Globus pallidus (tissue), 1 donor: Measurements from ENCODE around the gene KCNA3.
"Not testable (repeated sequence)": the region's sequence is repeated elsewhere in the genome, so short reads cannot be mapped to it uniquely, and the experiment has no call there.

Experiments used
- DNase-seq: peaks from one replicate; pipeline ENCODE4 v3.0.0-alpha.2; 2015; ENCODE audit warnings: low spot score

The KCNA3 gene

GRCh38 chr1:110680036-110680735 is 5.4 kb upstream of the KCNA3 start:
- no peak for DNase-seq

GRCh38 chr1:110677526-110677925 is 2.8 kb upstream of the KCNA3 start:
- no peak for DNase-seq

- DNase-seq, result no peak
Measured at GRCh38 chr1:110676970-110677369, 2.2 kb upstream of the KCNA3 start.

GRCh38 chr1:110675060-110675791 is 486 bp upstream of the KCNA3 start:
- no peak for DNase-seq

GRCh38 chr1:110673805-110674336 is 869 bp downstream of the KCNA3 start:
- DNase-seq, result no peak

GRCh38 chr1:110673197-110673701 is 1.5 kb downstream of the KCNA3 start:
- no peak for DNase-seq

- no peak for DNase-seq
Measured at GRCh38 chr1:110672753-110673108, 2.0 kb downstream of the KCNA3 start.

GRCh38 chr1:110672001-110672752 is 2.6 kb downstream of the KCNA3 start:
- no peak for DNase-seq

GRCh38 chr1:110671361-110671760 is 3.4 kb downstream of the KCNA3 start:
- DNase-seq, result no peak

- DNase-seq, result no peak
Measured at GRCh38 chr1:110668549-110668948, 6.2 kb downstream of the KCNA3 start.

GRCh38 chr1:110667776-110668175 is 7.0 kb downstream of the KCNA3 start:
- DNase-seq, result no peak

GRCh38 chr1:110663241-110663640 is 11.5 kb downstream of the KCNA3 start:
- DNase-seq, result no peak

GRCh38 chr1:110659559-110659958 is 15.2 kb downstream of the KCNA3 start:
- DNase-seq, result not testable (repeated sequence)

GRCh38 chr1:110657351-110657750 is 17.4 kb downstream of the KCNA3 start:
- no peak for DNase-seq

GRCh38 chr1:110650609-110651008 is 24.1 kb downstream of the KCNA3 start:
- DNase-seq, result no peak

- DNase-seq, result no peak
Measured at GRCh38 chr1:110648417-110648816, 26.3 kb downstream of the KCNA3 start.

- DNase-seq, result no peak
Measured at GRCh38 chr1:110647254-110647891, 27.4 kb downstream of the KCNA3 start.

GRCh38 chr1:110645821-110646735 is 28.7 kb downstream of the KCNA3 start:
- DNase-seq, result no peak

GRCh38 chr1:110645211-110645610 is 29.5 kb downstream of the KCNA3 start:
- no peak for DNase-seq

- no peak for DNase-seq
Measured at GRCh38 chr1:110643879-110644472, 30.8 kb downstream of the KCNA3 start.
